ENCODE results near the gene DKK2. TPM values are rescaled to one million over a fixed set of nuclear protein-coding genes. Genes with fewer than 3 reads are reported as not detected.

Gene DKK2
- total and polyA plus RNA-seq, 2 donors (not counting 3 experiments of a cell fraction or from before 2014, with no cell fraction given): 0.14 to 0.24 TPM

GRCh38 chr4:106930522-106930921 is 105.6 kb downstream of the DKK2 start:
- Histone ChIP-seq H3K9me3 (replicated peaks; ENCODE audit: control insufficient read depth, insufficient read depth, low read length) (no peaks in the 10 kb centered on the region), H3K4me3 (replicated peaks in 1 of 3; ENCODE audit: insufficient read depth in 1 of 3, low read depth in 1 of 3, low read length in 3 of 3) (no peak overlapping the region), H3K36me3 (ENCODE audit: control insufficient read depth in 2 of 2, extremely low read depth in 1 of 2, insufficient read depth in 2 of 2, low read length in 2 of 2) (no peaks in the 10 kb centered on the region), H3K9me1 (replicated peaks; ENCODE audit: control insufficient read depth, extremely low read depth, insufficient read depth, low read length) (no peaks in the 10 kb centered on the region), H3K4me2 (ENCODE audit: insufficient read depth, low read length) (no peak overlapping the region), H3K27me3 (ENCODE audit: control insufficient read depth in 2 of 2, insufficient read depth in 2 of 2, low read length in 2 of 2) (no peaks in the 10 kb centered on the region), H3K27ac (ENCODE audit: insufficient read depth, low read depth, low read length) (no peak overlapping the region), H2AFZ (ENCODE audit: low read depth, low read length) (no peak overlapping the region), H3K9ac (replicated peaks; ENCODE audit: extremely low read depth, insufficient read depth, low read length) (no peak overlapping the region), H3K79me2 (ENCODE audit: control insufficient read depth, insufficient read depth, low read length) (no peaks in the 10 kb centered on the region), H3K4me1 (ENCODE audit: control insufficient read depth, extremely low read depth, insufficient read depth, low read length) (no peaks in the 10 kb centered on the region), H4K20me1 (replicated peaks; ENCODE audit: control insufficient read depth, extremely low read depth, insufficient read depth, low read length) (no peaks in the 10 kb centered on the region)
- dilution Hi-C loops (cut with MboI; ENCODE audit: extremely low pct_ligation_motif_present, low sequenced_read_pairs) (no loop called here), intact Hi-C loops (cut with micrococcal nuclease) (no loop called here)
- no peak for FAIRE-seq
- CTCF ChIA-PET: no interaction called here
- TF ChIP-seq EZH2 (IDR thresholded peaks at IDR 0.05; ENCODE audit: borderline replicate concordance, low read depth, low read length, severe bottlenecking) (no peak), POLR2AphosphoS5 (IDR thresholded peaks at IDR 0.05; ENCODE audit: insufficient read depth, low read depth, low read length) (no peak), FOS (IDR thresholded peaks at IDR 0.05; ENCODE audit: borderline replicate concordance, insufficient read depth, low read length) (no peak), GATA2 (IDR thresholded peaks at IDR 0.05; ENCODE audit: insufficient read depth, insufficient read length, low read depth, low read length) (no peak), JUN (IDR thresholded peaks at IDR 0.05; ENCODE audit: borderline replicate concordance, insufficient read depth, insufficient read length, low read depth) (no peak), MAX (IDR thresholded peaks at IDR 0.05; ENCODE audit: insufficient read depth, insufficient read length) (no peak), POLR2A (IDR thresholded peaks at IDR 0.05; ENCODE audit: low read depth, low read length) (no peak), MYC (IDR thresholded peaks at IDR 0.05; ENCODE audit: low read depth, low read length) (no peak)
- TF ChIP-seq, protein P1, sequence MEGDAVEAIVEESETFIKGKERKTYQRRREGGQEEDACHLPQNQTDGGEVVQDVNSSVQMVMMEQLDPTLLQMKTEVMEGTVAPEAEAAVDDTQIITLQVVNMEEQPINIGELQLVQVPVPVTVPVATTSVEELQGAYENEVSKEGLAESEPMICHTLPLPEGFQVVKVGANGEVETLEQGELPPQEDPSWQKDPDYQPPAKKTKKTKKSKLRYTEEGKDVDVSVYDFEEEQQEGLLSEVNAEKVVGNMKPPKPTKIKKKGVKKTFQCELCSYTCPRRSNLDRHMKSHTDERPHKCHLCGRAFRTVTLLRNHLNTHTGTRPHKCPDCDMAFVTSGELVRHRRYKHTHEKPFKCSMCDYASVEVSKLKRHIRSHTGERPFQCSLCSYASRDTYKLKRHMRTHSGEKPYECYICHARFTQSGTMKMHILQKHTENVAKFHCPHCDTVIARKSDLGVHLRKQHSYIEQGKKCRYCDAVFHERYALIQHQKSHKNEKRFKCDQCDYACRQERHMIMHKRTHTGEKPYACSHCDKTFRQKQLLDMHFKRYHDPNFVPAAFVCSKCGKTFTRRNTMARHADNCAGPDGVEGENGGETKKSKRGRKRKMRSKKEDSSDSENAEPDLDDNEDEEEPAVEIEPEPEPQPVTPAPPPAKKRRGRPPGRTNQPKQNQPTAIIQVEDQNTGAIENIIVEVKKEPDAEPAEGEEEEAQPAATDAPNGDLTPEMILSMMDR (IDR thresholded peaks at IDR 0.05; ENCODE audit: extremely low read depth in 1 of 2, insufficient read depth in 1 of 2, low read depth in 1 of 2, low read length in 2 of 2): no peak
- no TSS peak for BruUV-seq (replicated peaks)
- DNase-seq (ENCODE audit: low read depth, low spot score): no peak
- POLR2A ChIA-PET: no interaction called here
